DND-41 (cell line): ENCODE data around the gene NEU3.
"Not testable (repeated sequence)": the region's sequence is repeated elsewhere in the genome, so short reads cannot be mapped to it uniquely, and the experiment has no call there.

Source experiments
- ATAC-seq: fragments of 200-7000 bp; cut with Tn5 transposase; 3 replicates; pipeline ENCODE4 v1.9.1; 2021; ENCODE audit warnings: low read depth; ENCODE audit not compliant: insufficient read depth
- DNase-seq: peaks from one replicate; pipeline ENCODE4 v3.0.0-alpha.2; 2020
- H2AFZ ChIP-seq: 2 replicates; pipeline ENCODE4 v1.6.0; 2012; ENCODE audit warnings: low read depth, low read length
- H3K27ac ChIP-seq: 2 replicates; pipeline ENCODE4 v1.5.1; 2012; ENCODE audit warnings: low read length, inconsistent platforms
- H3K27me3 ChIP-seq: fragments of 200-600 bp; sonication (generic); 2 replicates; pipeline ENCODE4 v1.6.0; 2012; ENCODE audit warnings: low read length, mild to moderate bottlenecking, inconsistent platforms; ENCODE audit not compliant: insufficient read depth, poor library complexity
- H3K36me3 ChIP-seq: 2 replicates; pipeline ENCODE4 v1.5.1; 2012; ENCODE audit warnings: low read length, inconsistent platforms; ENCODE audit not compliant: insufficient read depth
- H3K4me1 ChIP-seq: 2 replicates; pipeline ENCODE4 v1.5.1; 2012; ENCODE audit warnings: mild to moderate bottlenecking, low read length; ENCODE audit not compliant: insufficient read depth
- H3K4me2 ChIP-seq: 2 replicates; pipeline ENCODE4 v1.6.0; 2012; ENCODE audit warnings: mild to moderate bottlenecking, moderate library complexity, low read length, inconsistent platforms; ENCODE audit not compliant: insufficient read depth
- H3K4me3 ChIP-seq, 2 experiments: fragments of 200-600 bp in 1 of 2; shearing (Covaris generic) in 1 of 2; 2 replicates each; pipeline ENCODE4 v1.5.1; 2012 to 2016; ENCODE audit warnings: inconsistent platforms in 2 of 2, low read length in 2 of 2, mild to moderate bottlenecking in 2 of 2, low read depth in 1 of 2, moderate library complexity in 1 of 2
- H3K79me2 ChIP-seq: 2 replicates; pipeline ENCODE4 v1.6.0; 2012; ENCODE audit warnings: low read length, inconsistent platforms; ENCODE audit not compliant: insufficient read depth
- H3K9ac ChIP-seq: 2 replicates; pipeline ENCODE4 v1.6.0; 2012; ENCODE audit warnings: low read depth, mild to moderate bottlenecking, inconsistent platforms, low read length, moderate library complexity
- H3K9me3 ChIP-seq: 2 replicates; pipeline ENCODE4 v1.5.1; 2012; ENCODE audit warnings: low read length, moderate library complexity, mild to moderate bottlenecking, inconsistent platforms; ENCODE audit not compliant: insufficient read depth, severe bottlenecking
- H4K20me1 ChIP-seq: 2 replicates; pipeline ENCODE4 v1.6.0; 2012; ENCODE audit warnings: low read length; ENCODE audit not compliant: insufficient read depth
- EZH2 ChIP-seq: IDR thresholded peaks from 3 replicates; pipeline ENCODE4 v1.6.1; 2012; ENCODE audit warnings: borderline replicate concordance, low read depth, mild to moderate bottlenecking, moderate library complexity, low read length, inconsistent platforms; ENCODE audit not compliant: severe bottlenecking
- TF ChIP-seq, protein P1 (sequence below): IDR thresholded peaks from 2 replicates; pipeline ENCODE4 v1.5.1; 2012; ENCODE audit warnings: borderline replicate concordance, low read length, moderate library complexity, mild to moderate bottlenecking; ENCODE audit not compliant: poor library complexity, severe bottlenecking; ENCODE audit errors: extremely low read depth

Gene NEU3

DNA sequence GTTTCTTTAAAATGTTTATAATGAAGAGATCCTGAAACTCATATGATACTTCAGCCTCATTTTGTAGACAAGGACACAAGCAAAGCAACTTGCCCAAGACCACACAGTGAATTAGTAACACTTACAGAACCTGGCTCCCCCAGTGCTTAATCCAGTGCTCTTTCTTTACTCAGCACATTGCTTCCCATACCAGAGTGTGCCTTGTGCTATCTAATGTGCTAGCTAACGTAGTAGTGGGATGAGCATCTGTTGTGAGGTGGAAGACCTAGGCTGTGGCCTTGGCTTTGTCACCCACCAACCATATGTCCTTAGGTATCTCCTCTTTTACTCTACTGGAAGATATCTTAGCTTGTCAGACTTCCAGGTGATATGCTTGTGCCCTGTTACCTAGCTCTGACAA is 34.5 kb upstream of the NEU3 start:
- peaks cover 51% of the 10 kb centered on the region for H3K36me3 ChIP-seq
- no peak overlapping the region for H3K27ac ChIP-seq
- peaks cover 55% of the 10 kb centered on the region for H4K20me1 ChIP-seq
- H3K4me3 ChIP-seq: no peak overlapping the region
- peak overlapping the region; percentile 7; the same call in 1 of the 2 replicates for H3K4me2 ChIP-seq
- peaks cover 34% of the 10 kb centered on the region for H3K4me1 ChIP-seq
- no peaks in the 10 kb centered on the region for H3K27me3 ChIP-seq
- H3K79me2 ChIP-seq: peaks cover 99% of the 10 kb centered on the region
- H3K9me3 ChIP-seq: no peaks in the 10 kb centered on the region
- H3K9ac ChIP-seq: no peak overlapping the region
- ATAC-seq (no peak), DNase-seq (no peak)
- H2AFZ ChIP-seq: no peak overlapping the region
- no peak for TF ChIP-seq EZH2
- TF ChIP-seq, protein P1, sequence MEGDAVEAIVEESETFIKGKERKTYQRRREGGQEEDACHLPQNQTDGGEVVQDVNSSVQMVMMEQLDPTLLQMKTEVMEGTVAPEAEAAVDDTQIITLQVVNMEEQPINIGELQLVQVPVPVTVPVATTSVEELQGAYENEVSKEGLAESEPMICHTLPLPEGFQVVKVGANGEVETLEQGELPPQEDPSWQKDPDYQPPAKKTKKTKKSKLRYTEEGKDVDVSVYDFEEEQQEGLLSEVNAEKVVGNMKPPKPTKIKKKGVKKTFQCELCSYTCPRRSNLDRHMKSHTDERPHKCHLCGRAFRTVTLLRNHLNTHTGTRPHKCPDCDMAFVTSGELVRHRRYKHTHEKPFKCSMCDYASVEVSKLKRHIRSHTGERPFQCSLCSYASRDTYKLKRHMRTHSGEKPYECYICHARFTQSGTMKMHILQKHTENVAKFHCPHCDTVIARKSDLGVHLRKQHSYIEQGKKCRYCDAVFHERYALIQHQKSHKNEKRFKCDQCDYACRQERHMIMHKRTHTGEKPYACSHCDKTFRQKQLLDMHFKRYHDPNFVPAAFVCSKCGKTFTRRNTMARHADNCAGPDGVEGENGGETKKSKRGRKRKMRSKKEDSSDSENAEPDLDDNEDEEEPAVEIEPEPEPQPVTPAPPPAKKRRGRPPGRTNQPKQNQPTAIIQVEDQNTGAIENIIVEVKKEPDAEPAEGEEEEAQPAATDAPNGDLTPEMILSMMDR: no peak

DNA sequence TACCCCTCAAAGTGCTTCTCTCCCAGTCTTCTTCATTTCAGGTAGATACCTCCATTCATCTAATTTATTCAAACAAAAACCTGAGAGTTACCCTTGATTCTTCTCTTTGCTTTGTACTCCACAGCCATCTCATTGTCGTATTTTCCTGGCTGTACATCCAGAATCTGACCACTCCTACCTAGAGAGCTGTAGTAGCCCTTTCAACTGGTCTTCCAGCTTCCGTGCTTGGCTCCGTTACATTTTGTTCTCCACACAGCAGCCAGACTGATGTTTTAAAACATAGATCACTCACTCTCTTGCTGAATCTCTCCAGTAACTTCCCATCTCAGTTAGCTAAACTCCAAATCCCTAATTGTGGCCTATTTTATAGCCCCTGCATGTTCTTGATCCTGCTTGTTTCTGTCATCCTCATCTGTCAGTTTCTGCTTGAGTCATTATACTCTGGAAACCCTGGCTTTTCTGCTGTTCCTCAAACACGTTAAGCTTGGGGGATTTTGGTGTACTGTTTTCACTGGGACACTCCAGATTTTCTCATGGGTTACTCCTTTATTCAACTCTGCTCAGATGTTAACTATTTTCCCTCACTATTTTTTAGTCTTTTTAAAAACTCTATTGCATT is 32.2 kb upstream of the NEU3 start:
- peaks cover 18% of the 10 kb centered on the region; the same call in 1 of the 2 replicates for H3K4me1 ChIP-seq
- H3K27me3 ChIP-seq: no peaks in the 10 kb centered on the region
- H3K9me3 ChIP-seq: no peaks in the 10 kb centered on the region
- TF ChIP-seq, protein P1: no peak
- TF ChIP-seq EZH2: no peak
- H3K36me3 ChIP-seq: peaks cover 58% of the 10 kb centered on the region
- ATAC-seq (no peak), DNase-seq (no peak)
- H3K4me2 ChIP-seq: peak overlapping the region; percentile 3; the same call in 1 of the 2 replicates
- no peak overlapping the region for H3K4me3 ChIP-seq
- H3K27ac ChIP-seq: no peak overlapping the region
- peaks cover 65% of the 10 kb centered on the region for H4K20me1 ChIP-seq
- no peak overlapping the region for H2AFZ ChIP-seq
- H3K79me2 ChIP-seq: peaks cover 99% of the 10 kb centered on the region
- no peak overlapping the region for H3K9ac ChIP-seq

DNA sequence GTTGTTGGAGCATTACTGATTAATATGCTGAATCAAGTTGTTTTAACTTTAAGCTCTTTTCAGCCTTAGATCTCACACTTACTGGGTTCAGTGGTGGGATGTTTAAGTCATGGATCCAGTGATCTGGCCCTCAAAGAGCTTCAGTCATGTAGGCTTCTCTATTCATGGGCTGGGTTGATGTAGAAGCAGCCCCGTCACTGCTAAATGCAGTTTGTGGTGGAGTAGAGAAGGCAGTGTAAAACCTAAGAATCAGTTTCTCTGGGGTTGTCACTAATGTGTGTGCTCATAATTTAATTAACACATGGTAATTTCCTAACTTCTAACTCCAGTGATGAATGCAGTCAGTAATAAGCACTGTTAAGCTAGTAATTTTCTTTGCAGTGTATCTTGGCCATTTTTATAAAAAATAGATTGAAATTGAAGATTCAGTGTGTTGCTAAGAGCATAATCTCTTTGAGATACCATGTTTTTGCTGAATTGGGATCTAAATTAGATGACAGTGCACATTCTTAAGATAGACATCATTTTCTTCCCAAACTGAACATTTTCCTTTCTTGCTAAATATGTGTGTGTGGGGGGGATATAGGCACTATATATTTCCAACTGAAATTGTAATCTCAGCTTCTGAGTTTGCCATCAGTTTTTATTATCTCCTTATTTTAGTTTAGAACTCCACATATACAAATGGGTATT is 30.6 kb upstream of the NEU3 start:
- Histone ChIP-seq H4K20me1 (peaks cover 63% of the 10 kb centered on the region), H3K79me2 (peaks cover 99% of the 10 kb centered on the region), H3K4me2 (no peak overlapping the region), H3K9ac (no peak overlapping the region), H2AFZ (no peak overlapping the region), H3K27me3 (no peaks in the 10 kb centered on the region), H3K36me3 (peaks cover 61% of the 10 kb centered on the region), H3K9me3 (no peaks in the 10 kb centered on the region), H3K4me1 (0 out of 2 replicates have a peak, but pooled peaks cover 6% of the 10 kb centered on the region), H3K4me3 (no peak overlapping the region), H3K27ac (no peak overlapping the region)
- TF ChIP-seq EZH2: no peak
- TF ChIP-seq, protein P1: no peak
- DNase-seq (no peak), ATAC-seq (no peak)

GRCh38 chr11:74960128-74960527 is 28.6 kb upstream of the NEU3 start:
- not testable (repeated sequence) for DNase-seq, H3K9ac ChIP-seq, H3K4me1 ChIP-seq, H3K27ac ChIP-seq, H3K4me3 ChIP-seq, ATAC-seq, H2AFZ ChIP-seq, H3K9me3 ChIP-seq, H3K4me2 ChIP-seq, H3K27me3 ChIP-seq
- H3K36me3 ChIP-seq: peaks cover 73% of the 10 kb centered on the region
- H4K20me1 ChIP-seq: peaks cover 61% of the 10 kb centered on the region
- peaks cover 98% of the 10 kb centered on the region for H3K79me2 ChIP-seq
